Dermis lymphatic vessel endothelial cell (primary cell): Measurements from ENCODE around the gene DCPS. TPM values are rescaled to one million over a fixed set of nuclear protein-coding genes. Genes with fewer than 3 reads are reported as not detected.

ENCODE experiments used
- total RNA-seq: library from RNA; depleted of rRNA; stranded (reverse); fragments of >200 nt; gene quantifications from 2 replicates; pipeline ENCODE4 v1.2.1, GENCODE V29; 2014

Gene DCPS, protein sequence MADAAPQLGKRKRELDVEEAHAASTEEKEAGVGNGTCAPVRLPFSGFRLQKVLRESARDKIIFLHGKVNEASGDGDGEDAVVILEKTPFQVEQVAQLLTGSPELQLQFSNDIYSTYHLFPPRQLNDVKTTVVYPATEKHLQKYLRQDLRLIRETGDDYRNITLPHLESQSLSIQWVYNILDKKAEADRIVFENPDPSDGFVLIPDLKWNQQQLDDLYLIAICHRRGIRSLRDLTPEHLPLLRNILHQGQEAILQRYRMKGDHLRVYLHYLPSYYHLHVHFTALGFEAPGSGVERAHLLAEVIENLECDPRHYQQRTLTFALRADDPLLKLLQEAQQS
- 5.5 and 7.3 TPM in 2 replicates for total RNA-seq

DNA sequence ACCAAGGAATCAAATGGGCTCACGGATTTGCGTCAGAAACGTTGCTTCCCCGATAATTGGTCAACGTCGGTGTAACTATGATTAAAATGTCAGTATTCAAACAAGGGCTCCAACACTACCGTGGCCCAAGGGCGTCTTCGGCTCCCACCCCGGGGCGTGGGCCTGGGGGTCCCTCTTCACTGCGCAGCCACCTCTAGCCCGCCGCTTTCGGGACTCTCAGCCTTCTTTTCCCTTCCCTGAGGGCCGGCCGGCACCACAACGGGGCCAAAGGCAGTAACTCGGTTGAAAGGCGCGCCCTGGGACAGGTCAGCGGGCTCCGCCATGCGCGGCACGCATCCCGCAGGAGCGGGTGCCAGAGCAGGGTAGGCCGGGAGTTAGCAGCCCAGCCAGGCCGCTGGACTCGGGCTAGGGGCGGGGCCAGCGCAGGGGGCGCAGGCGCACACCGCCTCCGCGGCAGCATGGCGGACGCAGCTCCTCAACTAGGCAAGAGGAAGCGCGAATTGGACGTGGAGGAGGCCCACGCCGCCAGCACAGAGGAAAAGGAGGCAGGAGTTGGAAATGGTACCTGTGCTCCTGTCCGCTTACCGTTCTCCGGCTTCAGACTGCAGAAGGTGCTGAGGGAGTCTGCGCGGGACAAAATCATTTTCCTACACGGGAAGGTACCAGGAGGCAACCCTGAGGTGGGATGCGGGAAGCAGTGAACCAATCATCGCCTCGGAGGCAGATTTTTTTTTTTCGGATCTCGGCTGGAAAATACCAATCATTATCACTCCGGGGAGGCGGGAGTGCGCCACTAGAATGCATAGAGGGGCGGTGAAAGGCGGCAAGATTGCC is at the start of gene DCPS:
TSS of gene DCPS (plus strand) at position 438 of the 834 bp plus-strand sequence. CDS start at position 459, 21 bp downstream.

DNA sequence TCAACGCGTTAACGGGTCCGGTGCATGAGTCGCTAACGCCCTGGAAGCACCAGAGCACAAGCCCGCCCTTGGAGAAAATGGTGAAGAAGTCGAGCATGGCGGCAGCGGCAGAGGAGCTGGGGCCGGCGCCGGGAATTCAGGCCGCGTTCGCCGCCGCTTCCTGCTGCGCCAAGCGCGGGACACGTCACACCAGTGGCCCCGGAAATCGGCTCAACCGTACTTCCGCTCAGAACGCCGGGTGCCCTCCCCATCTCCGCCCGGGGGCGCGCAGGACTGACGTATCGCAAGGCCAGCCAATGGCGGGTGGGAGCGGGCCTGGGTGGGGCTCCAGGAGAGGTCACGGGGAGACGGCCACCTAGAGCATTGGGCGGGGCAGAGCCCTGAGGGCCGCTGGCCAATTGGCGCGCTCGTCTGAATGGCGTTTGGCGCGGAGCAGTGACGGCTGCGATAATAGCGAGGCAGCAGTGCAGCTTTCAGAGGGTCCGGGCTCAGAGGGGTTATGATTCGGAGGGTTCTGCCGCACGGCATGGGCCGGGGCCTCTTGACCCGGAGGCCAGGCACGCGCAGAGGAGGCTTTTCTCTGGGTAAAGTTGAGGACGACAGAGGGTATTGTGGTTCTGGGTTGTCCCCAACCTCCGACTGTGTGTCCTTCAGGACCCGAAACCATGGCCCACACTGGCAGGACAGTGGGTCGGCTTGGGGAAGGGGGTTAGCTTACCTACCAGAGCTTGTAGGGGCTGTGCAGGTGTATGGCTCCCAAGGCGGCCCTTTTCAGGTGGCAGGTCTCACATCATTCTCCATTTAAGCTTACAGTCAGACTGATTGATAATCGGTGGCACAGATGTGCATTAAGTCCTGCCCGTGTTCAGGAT is 34.9 kb upstream of the DCPS start, which contains the start of the genes FOXRED1 and SRPRA:
TSS of gene FOXRED1 (plus strand) at position 447 of the 872 bp plus-strand sequence. CDS start at position 500, 53 bp downstream.
TSS of gene SRPRA (minus strand) at position 188 of the 872 bp plus-strand sequence. CDS start at position 97, 91 bp downstream.

DNA sequence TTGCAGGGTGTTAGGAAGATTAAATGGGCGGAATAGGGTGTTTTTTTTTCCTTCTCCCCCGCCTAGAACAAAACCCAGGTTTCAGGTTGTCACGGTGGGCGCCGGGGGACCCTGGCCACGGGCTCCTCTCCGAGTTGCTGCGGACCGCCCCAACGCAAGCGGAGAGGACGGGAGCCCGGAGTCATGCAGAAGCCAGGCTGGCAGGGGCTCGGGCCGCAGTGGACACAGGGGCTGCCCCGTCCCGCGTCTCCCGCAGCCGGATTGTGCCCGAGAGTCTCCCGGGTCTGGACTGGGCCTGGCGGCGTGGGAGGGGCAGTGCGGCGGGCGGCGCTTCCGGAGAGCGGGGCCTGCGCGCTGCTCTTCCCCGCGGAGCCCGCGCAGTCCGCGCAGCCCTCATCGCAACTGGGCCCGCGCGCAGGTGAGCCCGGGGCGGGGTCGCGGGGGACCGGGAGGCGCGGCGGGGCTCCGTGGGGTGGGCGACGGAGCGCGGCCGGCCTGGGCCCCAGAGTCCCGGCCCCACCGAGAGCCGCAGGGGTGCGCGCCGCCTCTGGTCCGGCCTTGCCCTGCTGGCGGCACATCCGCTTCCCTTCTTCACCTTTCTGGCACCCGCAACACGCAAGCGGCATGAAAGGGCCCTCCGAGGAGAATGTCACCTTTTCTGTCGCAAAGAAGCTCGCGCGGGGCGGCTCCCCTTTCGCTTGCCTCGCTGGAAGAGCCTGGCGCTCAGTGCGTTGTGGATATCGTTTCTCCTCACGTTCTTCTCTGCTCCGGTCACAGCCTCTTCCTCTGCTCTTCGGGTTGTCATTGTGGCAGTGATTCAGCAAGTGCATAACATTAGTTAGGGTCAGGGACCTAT is 20.9 kb upstream of the DCPS start, which contains the start of gene TIRAP:
TSS of gene TIRAP (plus strand) at position 358 of the 856 bp plus-strand sequence. CDS start 7,802 bp downstream, outside the sequence.

DNA sequence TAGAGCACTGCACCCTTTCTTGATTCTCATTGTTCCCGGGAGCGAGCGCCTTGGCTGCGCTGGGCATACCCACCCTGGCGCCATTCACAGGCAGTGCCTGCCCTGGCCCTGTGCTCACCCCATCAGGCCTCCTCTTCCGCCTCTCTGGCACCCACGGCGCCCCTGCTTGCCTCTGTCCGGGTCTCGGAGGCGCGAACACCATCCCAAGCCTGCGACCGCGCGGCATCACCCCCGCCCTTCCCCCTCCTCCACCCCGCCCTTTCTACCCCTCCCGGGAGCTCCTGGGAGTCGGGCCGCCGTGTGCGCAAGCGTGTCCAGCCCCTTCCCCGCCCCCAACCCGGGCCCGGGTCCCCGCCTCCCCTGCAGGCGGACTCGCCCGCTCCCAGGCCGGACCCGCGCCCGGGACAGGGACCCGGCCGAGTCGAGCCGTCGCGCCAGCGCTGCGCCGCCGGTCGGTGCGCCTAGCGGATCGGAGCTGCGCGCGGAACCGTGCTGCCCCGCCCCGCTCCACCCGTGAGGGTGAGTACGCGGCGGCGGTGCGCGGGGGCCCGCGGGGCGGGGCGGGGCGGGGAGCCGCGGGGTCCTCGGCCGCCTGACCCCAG is 51.6 kb downstream of the DCPS start, which contains the start of gene ST3GAL4:
TSS of gene ST3GAL4 (plus strand) at position 363 of the 602 bp plus-strand sequence. CDS start 50,470 bp downstream, outside the sequence.

Other genes starting within 250 kb of the DCPS start
- 1.8 and 2.3 TPM in 2 replicates for gene CDON, start 241.2 kb upstream of the DCPS start, total RNA-seq
- 26.1 and 41.5 TPM in 2 replicates for gene RPUSD4, start 92.4 kb upstream of the DCPS start, total RNA-seq
- gene FAM118B, start 92.3 kb upstream of the DCPS start, total RNA-seq: 24.3 and 26.5 TPM in 2 replicates
- 45.6 and 49.2 TPM in 2 replicates for gene SRPRA, start 35.2 kb upstream of the DCPS start, total RNA-seq
- gene FOXRED1, start 34.9 kb upstream of the DCPS start, total RNA-seq: 9.4 and 10.6 TPM in 2 replicates
- 4.4 and 5.3 TPM in 2 replicates for gene TIRAP, start 21.0 kb upstream of the DCPS start, total RNA-seq
- 13.2 and 13.5 TPM in 2 replicates for gene ST3GAL4, start 51.6 kb downstream of the DCPS start, total RNA-seq